HG03571 (cell line): Measurements from ENCODE around the gene LRRC23.
A peak's percentile ranks its signal among the peaks of the same experiment; 100 is the strongest.
"Not testable (repeated sequence)": the region's sequence is repeated elsewhere in the genome, so short reads cannot be mapped to it uniquely, and the experiment has no call there.

Source experiments
- ATAC-seq: cut with Tn5 transposase; IDR thresholded peaks from one replicate; pipeline ENCODE4 v1.9.1; 2021; ENCODE audit not compliant: unreplicated experiment

Gene LRRC23

GRCh38 chr12:6904280-6905276 lies at the start of gene LRRC23:
LRRC23 (plus strand) TSS chr12:6904822; CDS start chr12:6905634, 812 bp downstream.
- ATAC-seq: peak; percentile 93

- ATAC-seq: no peak
These were observed 49.3 kb upstream of the LRRC23 start for GRCh38 chr12:6855322-6855721.

GRCh38 chr12:6858799-6859198 lies 45.8 kb upstream of the LRRC23 start:
- ATAC-seq: no peak

GRCh38 chr12:6860116-6860515 lies 44.5 kb upstream of the LRRC23 start:
- no peak for ATAC-seq

GRCh38 chr12:6860942-6861341 lies 43.7 kb upstream of the LRRC23 start:
- ATAC-seq: no peak

GRCh38 chr12:6861391-6861790 lies 43.2 kb upstream of the LRRC23 start:
- ATAC-seq: no peak

- ATAC-seq: no peak
These were observed 41.6 kb upstream of the LRRC23 start for GRCh38 chr12:6863033-6863432.

GRCh38 chr12:6863586-6864321 lies 40.9 kb upstream of the LRRC23 start:
- ATAC-seq: no peak

- ATAC-seq: not testable (repeated sequence)
These were observed 39.3 kb upstream of the LRRC23 start for GRCh38 chr12:6865307-6865706.

GRCh38 chr12:6866163-6866919 lies 38.3 kb upstream of the LRRC23 start:
- ATAC-seq: no peak

GRCh38 chr12:6866920-6867412 lies 37.7 kb upstream of the LRRC23 start:
- ATAC-seq: peak; percentile 4

- peak; percentile 59 for ATAC-seq
These were observed 37.0 kb upstream of the LRRC23 start, which contains the start of gene TPI1 for GRCh38 chr12:6867413-6868210. TPI1 (plus strand) TSS chr12:6867531; CDS start chr12:6867567, 36 bp downstream.

GRCh38 chr12:6868211-6869048 lies 36.2 kb upstream of the LRRC23 start:
- ATAC-seq: no peak

GRCh38 chr12:6869049-6870021 lies 35.3 kb upstream of the LRRC23 start:
- no peak for ATAC-seq

- not testable (repeated sequence) for ATAC-seq
These were observed 34.3 kb upstream of the LRRC23 start for GRCh38 chr12:6870304-6870703.

- no peak for ATAC-seq
These were observed 33.3 kb upstream of the LRRC23 start for GRCh38 chr12:6871052-6871957.
